ENCODE measurements around the gene MT1E.
"Not testable (repeated sequence)": the region's sequence is repeated elsewhere in the genome, so short reads cannot be mapped to it uniquely, and the experiment has no call there.

The MT1E gene

GRCh38 chr16:56672171-56672570 is 46.6 kb downstream of the MT1E start:
- not testable (repeated sequence) for DNase-seq (ENCODE audit: low read depth, low spot score)

- no peak for DNase-seq (ENCODE audit: low read depth, low spot score)
Measured at GRCh38 chr16:56672761-56673536, 47.4 kb downstream of the MT1E start.

GRCh38 chr16:56673921-56674320 is 48.3 kb downstream of the MT1E start:
- no peak for DNase-seq (ENCODE audit: low read depth, low spot score)

GRCh38 chr16:56674570-56674969 is 49.0 kb downstream of the MT1E start:
- not testable (repeated sequence) for DNase-seq (ENCODE audit: low read depth, low spot score)

GRCh38 chr16:56675685-56676210 is 50.2 kb downstream of the MT1E start:
- no peak for DNase-seq (ENCODE audit: low read depth, low spot score)

Data from activated naive CD8-positive, alpha-beta T cell treated with anti-CD3 and anti-CD28 coated beads, Interleukin-2, amount 50 U/mL, for 16 hours (primary cell).